Neural cell (in vitro differentiated cells): Measurements from ENCODE around the gene CCNK. TPM values are rescaled to one million over a fixed set of nuclear protein-coding genes. Genes with fewer than 3 reads are reported as not detected.

Source experiments
- H2AFZ ChIP-seq: fragments of 200-600, 300-800 bp; sonication (generic), shearing (Covaris generic); 2 replicates; pipeline ENCODE4 v1.6.0; 2014; ENCODE audit warnings: low read depth, mild to moderate bottlenecking, antibody characterized with exemption, low read length, moderate library complexity
- H3F3A ChIP-seq: fragments of 200-600 bp; shearing (Covaris generic); 2 replicates; pipeline ENCODE4 v1.6.1; 2016; ENCODE audit warnings: mild to moderate bottlenecking, moderate library complexity, mixed read lengths, antibody characterized with exemption, low read length; ENCODE audit not compliant: insufficient read depth, poor library complexity, severe bottlenecking
- H3K27ac ChIP-seq: fragments of 200-600, 300-800 bp; sonication (generic), shearing (Covaris generic); 2 replicates; pipeline ENCODE4 v1.5.1; 2014; ENCODE audit warnings: mild to moderate bottlenecking, low read length, moderate library complexity
- H3K27me3 ChIP-seq: fragments of 300-800, 200-600 bp; sonication (generic), shearing (Covaris generic); 2 replicates; pipeline ENCODE4 v1.6.0; 2014; ENCODE audit warnings: mild to moderate bottlenecking, low read depth, low read length, moderate library complexity; ENCODE audit not compliant: insufficient read depth
- H3K36me3 ChIP-seq: fragments of 300-800, 200-600 bp; sonication (generic), shearing (Covaris generic); 2 replicates; pipeline ENCODE4 v1.5.1; 2014; ENCODE audit warnings: mild to moderate bottlenecking, antibody characterized with exemption, low read length, moderate library complexity; ENCODE audit not compliant: insufficient read depth
- H3K4me2 ChIP-seq: fragments of 300-800, 200-600 bp; sonication (generic), shearing (Covaris generic); 2 replicates; pipeline ENCODE4 v1.6.0; 2014; ENCODE audit warnings: mild to moderate bottlenecking, low read length
- H3K4me3 ChIP-seq: fragments of 300-800, 200-600 bp; sonication (generic), shearing (Covaris generic); 2 replicates; pipeline ENCODE4 v1.5.1; 2014; ENCODE audit warnings: mild to moderate bottlenecking, low read length, moderate library complexity
- H3K79me2 ChIP-seq: fragments of 200-600 bp; shearing (Covaris generic); replicated peaks from 2 replicates; pipeline ENCODE4 v1.6.0; 2014; ENCODE audit warnings: mild to moderate bottlenecking, low read length, moderate library complexity; ENCODE audit not compliant: insufficient read depth
- H3K9ac ChIP-seq: fragments of 300-800, 200-600 bp; sonication (generic), shearing (Covaris generic); 2 replicates; pipeline ENCODE4 v1.6.1; 2016; ENCODE audit warnings: mild to moderate bottlenecking, low read length, mixed read lengths
- H3K9me2 ChIP-seq: fragments of 200-600 bp; shearing (Covaris generic); 2 replicates; pipeline ENCODE4 v1.6.1; 2016; ENCODE audit warnings: mild to moderate bottlenecking, low read length, mixed read lengths; ENCODE audit not compliant: insufficient read depth
- H3K9me3 ChIP-seq: fragments of 200-600, 300-800 bp; sonication (generic), shearing (Covaris generic); 2 replicates; pipeline ENCODE4 v1.6.1; 2016; ENCODE audit warnings: mild to moderate bottlenecking, mixed run types, low read length, moderate library complexity, mixed read lengths
- H4K20me1 ChIP-seq: fragments of 200-600 bp; shearing (Covaris generic); 2 replicates; pipeline ENCODE4 v1.6.1; 2016; ENCODE audit warnings: mild to moderate bottlenecking, mixed run types; ENCODE audit not compliant: insufficient read depth
- EP300 ChIP-seq: fragments of 450-650 bp; conservative IDR thresholded peaks from 2 replicates; pipeline ENCODE4 v1.6.1; 2014; ENCODE audit warnings: antibody characterized with exemption, mild to moderate bottlenecking, moderate library complexity; ENCODE audit not compliant: poor library complexity, severe bottlenecking
- EZH2 ChIP-seq: fragments of 200-600, 300-800 bp; shearing (Covaris generic), sonication (generic); IDR thresholded peaks from 2 replicates; pipeline ENCODE4 v1.6.1; 2014; ENCODE audit warnings: antibody characterized with exemption, low read length, borderline replicate concordance, mild to moderate bottlenecking; ENCODE audit not compliant: insufficient read depth, poor library complexity, severe bottlenecking
- MXI1 ChIP-seq: fragments of 450-650 bp; conservative IDR thresholded peaks from 2 replicates; pipeline ENCODE4 v1.6.1; 2014; ENCODE audit warnings: antibody characterized with exemption, mild to moderate bottlenecking; ENCODE audit not compliant: poor library complexity, severe bottlenecking
- POLR2AphosphoS5 ChIP-seq: IDR thresholded peaks from 2 replicates; pipeline ENCODE4 v1.6.1; 2012
- RAD21 ChIP-seq: fragments of 450-650 bp; conservative IDR thresholded peaks from 2 replicates; pipeline ENCODE4 v1.6.1; 2014; ENCODE audit warnings: antibody characterized with exemption, mild to moderate bottlenecking, moderate library complexity
- SMC3 ChIP-seq: fragments of 450-650 bp; conservative IDR thresholded peaks from 2 replicates; pipeline ENCODE4 v1.6.1; 2014; ENCODE audit warnings: antibody characterized with exemption, mild to moderate bottlenecking, moderate library complexity; ENCODE audit not compliant: poor library complexity
- TAF1 ChIP-seq: IDR thresholded peaks from 2 replicates; pipeline ENCODE4 v1.6.1; 2012; ENCODE audit warnings: low read depth
- polyA plus RNA-seq: library from polyadenylated mRNA; depleted of rRNA; stranded (reverse); fragments of >200 nt; gene quantifications from 2 replicates; pipeline ENCODE4 v1.2.3, GENCODE V29; 2014
- TF ChIP-seq, protein P1 (sequence below): IDR thresholded peaks from 2 replicates; pipeline ENCODE4 v1.6.1; 2012; ENCODE audit warnings: borderline replicate concordance
- TF ChIP-seq, protein P2 (sequence below): fragments of 450-650 bp; IDR thresholded peaks from 2 replicates; pipeline ENCODE4 v1.5.1; 2014; ENCODE audit warnings: antibody characterized with exemption, mild to moderate bottlenecking, moderate library complexity; ENCODE audit not compliant: poor library complexity, severe bottlenecking

CCNK gene
- polyA plus RNA-seq, 1 donor from 2014 or later: 11.2 TPM

DNA sequence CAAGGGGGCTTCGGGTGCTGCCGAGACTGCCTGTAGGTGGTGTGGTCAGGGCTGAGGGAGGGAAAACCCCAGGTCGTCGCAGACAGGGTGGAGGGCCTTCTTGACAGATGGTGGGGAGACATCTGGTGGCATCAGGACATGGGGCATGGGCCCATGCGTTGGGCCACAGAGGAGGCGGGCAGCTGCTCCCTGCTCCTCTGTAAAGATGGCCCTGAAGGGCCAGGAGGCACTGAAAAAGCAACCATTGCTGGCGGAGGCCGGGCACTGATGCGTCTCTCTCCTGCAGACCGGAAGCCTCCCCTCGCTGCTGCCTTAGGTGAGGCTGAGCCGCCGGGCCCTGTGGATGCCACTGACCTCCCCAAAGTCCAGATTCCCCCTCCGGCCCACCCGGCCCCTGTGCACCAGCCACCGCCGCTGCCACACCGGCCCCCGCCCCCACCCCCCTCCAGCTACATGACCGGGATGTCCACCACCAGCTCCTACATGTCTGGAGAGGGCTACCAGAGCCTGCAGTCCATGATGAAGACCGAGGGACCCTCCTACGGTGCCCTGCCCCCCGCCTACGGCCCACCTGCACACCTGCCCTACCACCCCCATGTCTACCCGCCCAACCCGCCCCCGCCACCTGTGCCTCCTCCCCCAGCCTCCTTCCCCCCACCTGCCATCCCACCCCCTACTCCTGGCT is 28.8 kb downstream of the CCNK start:
- Histone ChIP-seq H3K79me2 (no peaks in the 10 kb centered on the region), H3K9ac (no peak overlapping the region), H3F3A (no peaks in the 10 kb centered on the region), H3K4me3 (no peak overlapping the region), H3K36me3 (no peaks in the 10 kb centered on the region), H3K9me3 (no peaks in the 10 kb centered on the region), H4K20me1 (no peaks in the 10 kb centered on the region), H3K27me3 (no peaks in the 10 kb centered on the region), H3K9me2 (no peaks in the 10 kb centered on the region), H3K4me2 (no peak overlapping the region), H2AFZ (no peak overlapping the region), H3K27ac (no peak overlapping the region)
- TF ChIP-seq, protein P1, sequence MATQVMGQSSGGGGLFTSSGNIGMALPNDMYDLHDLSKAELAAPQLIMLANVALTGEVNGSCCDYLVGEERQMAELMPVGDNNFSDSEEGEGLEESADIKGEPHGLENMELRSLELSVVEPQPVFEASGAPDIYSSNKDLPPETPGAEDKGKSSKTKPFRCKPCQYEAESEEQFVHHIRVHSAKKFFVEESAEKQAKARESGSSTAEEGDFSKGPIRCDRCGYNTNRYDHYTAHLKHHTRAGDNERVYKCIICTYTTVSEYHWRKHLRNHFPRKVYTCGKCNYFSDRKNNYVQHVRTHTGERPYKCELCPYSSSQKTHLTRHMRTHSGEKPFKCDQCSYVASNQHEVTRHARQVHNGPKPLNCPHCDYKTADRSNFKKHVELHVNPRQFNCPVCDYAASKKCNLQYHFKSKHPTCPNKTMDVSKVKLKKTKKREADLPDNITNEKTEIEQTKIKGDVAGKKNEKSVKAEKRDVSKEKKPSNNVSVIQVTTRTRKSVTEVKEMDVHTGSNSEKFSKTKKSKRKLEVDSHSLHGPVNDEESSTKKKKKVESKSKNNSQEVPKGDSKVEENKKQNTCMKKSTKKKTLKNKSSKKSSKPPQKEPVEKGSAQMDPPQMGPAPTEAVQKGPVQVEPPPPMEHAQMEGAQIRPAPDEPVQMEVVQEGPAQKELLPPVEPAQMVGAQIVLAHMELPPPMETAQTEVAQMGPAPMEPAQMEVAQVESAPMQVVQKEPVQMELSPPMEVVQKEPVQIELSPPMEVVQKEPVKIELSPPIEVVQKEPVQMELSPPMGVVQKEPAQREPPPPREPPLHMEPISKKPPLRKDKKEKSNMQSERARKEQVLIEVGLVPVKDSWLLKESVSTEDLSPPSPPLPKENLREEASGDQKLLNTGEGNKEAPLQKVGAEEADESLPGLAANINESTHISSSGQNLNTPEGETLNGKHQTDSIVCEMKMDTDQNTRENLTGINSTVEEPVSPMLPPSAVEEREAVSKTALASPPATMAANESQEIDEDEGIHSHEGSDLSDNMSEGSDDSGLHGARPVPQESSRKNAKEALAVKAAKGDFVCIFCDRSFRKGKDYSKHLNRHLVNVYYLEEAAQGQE: no peak

DNA sequence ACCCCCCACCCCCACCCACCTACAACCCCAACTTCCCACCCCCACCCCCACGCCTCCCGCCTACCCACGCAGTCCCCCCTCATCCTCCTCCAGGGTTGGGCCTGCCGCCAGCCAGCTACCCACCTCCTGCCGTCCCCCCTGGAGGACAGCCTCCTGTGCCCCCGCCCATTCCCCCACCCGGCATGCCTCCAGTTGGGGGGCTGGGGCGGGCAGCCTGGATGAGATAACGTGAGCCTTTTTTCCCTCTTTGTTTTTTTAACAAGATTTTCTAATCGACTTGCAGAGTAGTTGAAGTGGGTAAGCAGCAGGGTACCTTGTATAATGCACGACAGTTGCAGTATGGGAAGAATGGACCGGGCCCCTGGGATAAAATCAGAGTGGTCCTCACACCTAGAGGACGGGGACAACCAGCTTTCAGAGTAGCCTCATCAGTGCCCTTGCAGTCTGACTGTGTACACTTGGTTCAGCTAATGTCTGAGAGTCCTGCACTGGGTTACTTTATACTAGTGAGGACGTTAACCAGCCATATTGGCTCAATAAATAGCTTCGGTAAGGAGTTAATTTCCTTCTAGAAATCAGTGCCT is 29.4 kb downstream of the CCNK start:
- TF ChIP-seq POLR2AphosphoS5 (no peak), RAD21 (no peak), EZH2 (no peak), TAF1 (no peak), MXI1 (no peak), EP300 (no peak), SMC3 (no peak)
- TF ChIP-seq, protein P2, sequence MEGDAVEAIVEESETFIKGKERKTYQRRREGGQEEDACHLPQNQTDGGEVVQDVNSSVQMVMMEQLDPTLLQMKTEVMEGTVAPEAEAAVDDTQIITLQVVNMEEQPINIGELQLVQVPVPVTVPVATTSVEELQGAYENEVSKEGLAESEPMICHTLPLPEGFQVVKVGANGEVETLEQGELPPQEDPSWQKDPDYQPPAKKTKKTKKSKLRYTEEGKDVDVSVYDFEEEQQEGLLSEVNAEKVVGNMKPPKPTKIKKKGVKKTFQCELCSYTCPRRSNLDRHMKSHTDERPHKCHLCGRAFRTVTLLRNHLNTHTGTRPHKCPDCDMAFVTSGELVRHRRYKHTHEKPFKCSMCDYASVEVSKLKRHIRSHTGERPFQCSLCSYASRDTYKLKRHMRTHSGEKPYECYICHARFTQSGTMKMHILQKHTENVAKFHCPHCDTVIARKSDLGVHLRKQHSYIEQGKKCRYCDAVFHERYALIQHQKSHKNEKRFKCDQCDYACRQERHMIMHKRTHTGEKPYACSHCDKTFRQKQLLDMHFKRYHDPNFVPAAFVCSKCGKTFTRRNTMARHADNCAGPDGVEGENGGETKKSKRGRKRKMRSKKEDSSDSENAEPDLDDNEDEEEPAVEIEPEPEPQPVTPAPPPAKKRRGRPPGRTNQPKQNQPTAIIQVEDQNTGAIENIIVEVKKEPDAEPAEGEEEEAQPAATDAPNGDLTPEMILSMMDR: no peak
- TF ChIP-seq, protein P1: no peak
- H3K36me3 ChIP-seq: no peaks in the 10 kb centered on the region
- H3K4me3 ChIP-seq: no peak overlapping the region
- H3K9ac ChIP-seq: no peak overlapping the region
- H3K27ac ChIP-seq: no peak overlapping the region
- H2AFZ ChIP-seq: no peak overlapping the region
- no peaks in the 10 kb centered on the region for H4K20me1 ChIP-seq
- no peaks in the 10 kb centered on the region for H3K27me3 ChIP-seq
- H3K79me2 ChIP-seq: no peaks in the 10 kb centered on the region
- no peaks in the 10 kb centered on the region for H3F3A ChIP-seq
- H3K9me2 ChIP-seq: no peaks in the 10 kb centered on the region
- no peaks in the 10 kb centered on the region for H3K9me3 ChIP-seq
- no peak overlapping the region for H3K4me2 ChIP-seq
